ENCODE data around the gene SLC2A2.

GRCh38 chr3:171072432-171072831, 45.9 kb upstream of the SLC2A2 start:
- TF ChIP-seq CTCF (IDR thresholded peaks at IDR 0.05) (no peak), POLR2A (IDR thresholded peaks at IDR 0.05) (no peak), EP300 (IDR thresholded peaks at IDR 0.05) (no peak)

Measured in suprapubic skin (tissue), 3 donors.